Neural cell (in vitro differentiated cells): ENCODE results near the gene RSPRY1. TPM values are rescaled to one million over a fixed set of nuclear protein-coding genes. Genes with fewer than 3 reads are reported as not detected.

Experiments used
- H2AFZ ChIP-seq: fragments of 200-600, 300-800 bp; sonication (generic), shearing (Covaris generic); 2 replicates; pipeline ENCODE4 v1.6.0; 2014; ENCODE audit warnings: low read depth, mild to moderate bottlenecking, antibody characterized with exemption, low read length, moderate library complexity
- H3F3A ChIP-seq: fragments of 200-600 bp; shearing (Covaris generic); 2 replicates; pipeline ENCODE4 v1.6.1; 2016; ENCODE audit warnings: mild to moderate bottlenecking, moderate library complexity, mixed read lengths, antibody characterized with exemption, low read length; ENCODE audit not compliant: insufficient read depth, poor library complexity, severe bottlenecking
- H3K27ac ChIP-seq: fragments of 200-600, 300-800 bp; sonication (generic), shearing (Covaris generic); 2 replicates; pipeline ENCODE4 v1.5.1; 2014; ENCODE audit warnings: mild to moderate bottlenecking, low read length, moderate library complexity
- H3K27me3 ChIP-seq: fragments of 300-800, 200-600 bp; sonication (generic), shearing (Covaris generic); 2 replicates; pipeline ENCODE4 v1.6.0; 2014; ENCODE audit warnings: mild to moderate bottlenecking, low read depth, low read length, moderate library complexity; ENCODE audit not compliant: insufficient read depth
- H3K36me3 ChIP-seq: fragments of 300-800, 200-600 bp; sonication (generic), shearing (Covaris generic); 2 replicates; pipeline ENCODE4 v1.5.1; 2014; ENCODE audit warnings: mild to moderate bottlenecking, antibody characterized with exemption, low read length, moderate library complexity; ENCODE audit not compliant: insufficient read depth
- H3K4me2 ChIP-seq: fragments of 300-800, 200-600 bp; sonication (generic), shearing (Covaris generic); 2 replicates; pipeline ENCODE4 v1.6.0; 2014; ENCODE audit warnings: mild to moderate bottlenecking, low read length
- H3K4me3 ChIP-seq: fragments of 300-800, 200-600 bp; sonication (generic), shearing (Covaris generic); 2 replicates; pipeline ENCODE4 v1.5.1; 2014; ENCODE audit warnings: mild to moderate bottlenecking, low read length, moderate library complexity
- H3K79me2 ChIP-seq: fragments of 200-600 bp; shearing (Covaris generic); replicated peaks from 2 replicates; pipeline ENCODE4 v1.6.0; 2014; ENCODE audit warnings: mild to moderate bottlenecking, low read length, moderate library complexity; ENCODE audit not compliant: insufficient read depth
- H3K9ac ChIP-seq: fragments of 300-800, 200-600 bp; sonication (generic), shearing (Covaris generic); 2 replicates; pipeline ENCODE4 v1.6.1; 2016; ENCODE audit warnings: mild to moderate bottlenecking, low read length, mixed read lengths
- H3K9me2 ChIP-seq: fragments of 200-600 bp; shearing (Covaris generic); 2 replicates; pipeline ENCODE4 v1.6.1; 2016; ENCODE audit warnings: mild to moderate bottlenecking, low read length, mixed read lengths; ENCODE audit not compliant: insufficient read depth
- H3K9me3 ChIP-seq: fragments of 200-600, 300-800 bp; sonication (generic), shearing (Covaris generic); 2 replicates; pipeline ENCODE4 v1.6.1; 2016; ENCODE audit warnings: mild to moderate bottlenecking, mixed run types, low read length, moderate library complexity, mixed read lengths
- H4K20me1 ChIP-seq: fragments of 200-600 bp; shearing (Covaris generic); 2 replicates; pipeline ENCODE4 v1.6.1; 2016; ENCODE audit warnings: mild to moderate bottlenecking, mixed run types; ENCODE audit not compliant: insufficient read depth
- EP300 ChIP-seq: fragments of 450-650 bp; conservative IDR thresholded peaks from 2 replicates; pipeline ENCODE4 v1.6.1; 2014; ENCODE audit warnings: antibody characterized with exemption, mild to moderate bottlenecking, moderate library complexity; ENCODE audit not compliant: poor library complexity, severe bottlenecking
- EZH2 ChIP-seq: fragments of 200-600, 300-800 bp; shearing (Covaris generic), sonication (generic); IDR thresholded peaks from 2 replicates; pipeline ENCODE4 v1.6.1; 2014; ENCODE audit warnings: antibody characterized with exemption, low read length, borderline replicate concordance, mild to moderate bottlenecking; ENCODE audit not compliant: insufficient read depth, poor library complexity, severe bottlenecking
- MXI1 ChIP-seq: fragments of 450-650 bp; conservative IDR thresholded peaks from 2 replicates; pipeline ENCODE4 v1.6.1; 2014; ENCODE audit warnings: antibody characterized with exemption, mild to moderate bottlenecking; ENCODE audit not compliant: poor library complexity, severe bottlenecking
- POLR2AphosphoS5 ChIP-seq: IDR thresholded peaks from 2 replicates; pipeline ENCODE4 v1.6.1; 2012
- RAD21 ChIP-seq: fragments of 450-650 bp; conservative IDR thresholded peaks from 2 replicates; pipeline ENCODE4 v1.6.1; 2014; ENCODE audit warnings: antibody characterized with exemption, mild to moderate bottlenecking, moderate library complexity
- REST ChIP-seq: IDR thresholded peaks from 2 replicates; pipeline ENCODE4 v1.6.1; 2012; ENCODE audit warnings: borderline replicate concordance
- SMC3 ChIP-seq: fragments of 450-650 bp; conservative IDR thresholded peaks from 2 replicates; pipeline ENCODE4 v1.6.1; 2014; ENCODE audit warnings: antibody characterized with exemption, mild to moderate bottlenecking, moderate library complexity; ENCODE audit not compliant: poor library complexity
- TAF1 ChIP-seq: IDR thresholded peaks from 2 replicates; pipeline ENCODE4 v1.6.1; 2012; ENCODE audit warnings: low read depth
- polyA plus RNA-seq: library from polyadenylated mRNA; depleted of rRNA; stranded (reverse); fragments of >200 nt; gene quantifications from 2 replicates; pipeline ENCODE4 v1.2.3, GENCODE V29; 2014
- TF ChIP-seq, protein P1 (sequence below): fragments of 450-650 bp; IDR thresholded peaks from 2 replicates; pipeline ENCODE4 v1.5.1; 2014; ENCODE audit warnings: antibody characterized with exemption, mild to moderate bottlenecking, moderate library complexity; ENCODE audit not compliant: poor library complexity, severe bottlenecking

RSPRY1 gene
- polyA plus RNA-seq, 1 donor from 2014 or later, result 62.0 TPM

DNA sequence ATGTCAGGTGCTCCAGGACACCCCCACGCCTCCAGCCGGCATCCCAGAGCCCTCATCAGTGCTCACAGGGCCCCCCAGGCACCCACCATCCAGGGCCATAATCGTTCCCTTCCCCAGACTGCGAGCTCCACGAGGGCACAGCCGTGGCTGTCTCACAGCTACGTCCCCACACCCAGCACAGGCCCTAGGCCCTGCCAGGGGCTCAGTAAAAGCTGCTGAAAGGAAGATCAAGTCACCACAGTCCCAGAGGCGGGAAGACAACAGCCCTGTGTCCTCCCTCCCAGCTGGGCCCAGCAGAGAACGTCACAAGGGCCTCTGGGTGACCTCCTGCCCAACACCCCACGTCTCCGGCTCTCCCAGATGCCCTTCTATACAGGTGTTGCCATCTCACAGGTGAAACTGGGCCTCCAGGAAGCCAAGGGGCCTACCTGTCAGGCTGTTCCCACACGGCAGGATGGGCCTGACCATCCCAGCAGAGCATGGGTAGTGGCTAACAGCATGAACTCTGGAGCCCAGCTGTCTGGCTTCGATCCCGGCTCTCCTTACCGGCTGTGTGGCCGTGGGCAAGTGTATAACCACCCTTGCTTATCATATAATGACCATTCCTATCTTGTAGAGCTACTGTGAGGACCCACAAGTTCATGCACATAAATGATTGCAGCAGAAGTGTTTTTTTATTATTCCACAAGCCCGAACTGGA, 76.9 kb downstream of the RSPRY1 start:
- Histone ChIP-seq H3F3A (no peaks in the 10 kb centered on the region), H3K9ac (no peak overlapping the region), H3K79me2 (no peaks in the 10 kb centered on the region), H4K20me1 (no peaks in the 10 kb centered on the region), H3K27ac (no peak overlapping the region), H3K27me3 (no peaks in the 10 kb centered on the region), H3K9me3 (no peaks in the 10 kb centered on the region), H3K9me2 (no peaks in the 10 kb centered on the region), H3K36me3 (no peaks in the 10 kb centered on the region), H3K4me2 (no peak overlapping the region), H2AFZ (no peak overlapping the region), H3K4me3 (no peak overlapping the region)
- no peak for TF ChIP-seq SMC3
- TF ChIP-seq, protein P1, sequence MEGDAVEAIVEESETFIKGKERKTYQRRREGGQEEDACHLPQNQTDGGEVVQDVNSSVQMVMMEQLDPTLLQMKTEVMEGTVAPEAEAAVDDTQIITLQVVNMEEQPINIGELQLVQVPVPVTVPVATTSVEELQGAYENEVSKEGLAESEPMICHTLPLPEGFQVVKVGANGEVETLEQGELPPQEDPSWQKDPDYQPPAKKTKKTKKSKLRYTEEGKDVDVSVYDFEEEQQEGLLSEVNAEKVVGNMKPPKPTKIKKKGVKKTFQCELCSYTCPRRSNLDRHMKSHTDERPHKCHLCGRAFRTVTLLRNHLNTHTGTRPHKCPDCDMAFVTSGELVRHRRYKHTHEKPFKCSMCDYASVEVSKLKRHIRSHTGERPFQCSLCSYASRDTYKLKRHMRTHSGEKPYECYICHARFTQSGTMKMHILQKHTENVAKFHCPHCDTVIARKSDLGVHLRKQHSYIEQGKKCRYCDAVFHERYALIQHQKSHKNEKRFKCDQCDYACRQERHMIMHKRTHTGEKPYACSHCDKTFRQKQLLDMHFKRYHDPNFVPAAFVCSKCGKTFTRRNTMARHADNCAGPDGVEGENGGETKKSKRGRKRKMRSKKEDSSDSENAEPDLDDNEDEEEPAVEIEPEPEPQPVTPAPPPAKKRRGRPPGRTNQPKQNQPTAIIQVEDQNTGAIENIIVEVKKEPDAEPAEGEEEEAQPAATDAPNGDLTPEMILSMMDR, result no peak
- no peak for TF ChIP-seq EP300
- no peak for TF ChIP-seq TAF1
- no peak for TF ChIP-seq EZH2
- no peak for TF ChIP-seq REST
- TF ChIP-seq MXI1, result no peak
- TF ChIP-seq POLR2AphosphoS5, result no peak
- TF ChIP-seq RAD21, result no peak

DNA sequence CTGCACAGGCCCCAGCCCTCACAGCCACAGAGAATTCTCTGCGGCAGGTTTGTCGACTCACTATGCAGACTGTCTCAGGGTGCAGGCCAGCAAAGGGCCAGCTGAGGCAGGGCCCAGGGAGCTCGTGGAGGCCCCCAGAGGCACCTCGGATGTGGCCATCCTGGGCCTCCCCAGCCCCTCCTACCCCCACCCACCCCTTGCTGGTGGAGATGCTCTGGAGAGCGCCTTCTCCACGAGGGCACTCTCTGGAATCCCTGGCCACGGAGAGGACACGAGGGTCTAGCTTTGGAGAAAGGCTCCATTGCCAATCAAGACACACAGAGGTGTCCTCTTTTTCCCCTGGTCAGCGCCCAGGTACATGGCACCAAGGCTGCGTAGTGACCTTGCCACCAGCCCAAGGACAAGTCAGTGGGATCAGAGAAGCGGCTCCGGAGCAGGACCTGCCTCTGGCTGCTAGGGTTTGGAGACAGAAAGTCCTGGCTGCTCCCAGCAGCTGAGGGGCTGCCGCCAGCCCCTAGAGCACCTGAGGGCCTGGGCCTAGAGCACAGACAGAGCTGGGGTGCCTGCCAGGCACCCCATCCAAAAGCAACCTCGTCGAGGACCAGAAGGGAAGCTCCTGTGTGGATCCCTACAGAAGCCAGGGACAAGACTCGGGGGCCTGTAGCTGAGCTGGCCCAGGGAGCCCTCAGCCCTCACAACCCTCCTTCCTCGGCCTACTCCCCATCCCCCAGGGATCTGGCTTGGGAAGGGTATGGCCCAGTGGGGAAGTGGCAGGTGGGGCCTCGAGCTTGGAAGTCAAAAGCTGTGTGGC, 77.6 kb downstream of the RSPRY1 start:
- Histone ChIP-seq H3K36me3 (no peaks in the 10 kb centered on the region), H3K27ac (no peak overlapping the region), H3K79me2 (no peaks in the 10 kb centered on the region), H3K9ac (no peak overlapping the region), H2AFZ (no peak overlapping the region), H4K20me1 (no peaks in the 10 kb centered on the region), H3K9me3 (no peaks in the 10 kb centered on the region), H3K4me3 (no peak overlapping the region), H3F3A (no peaks in the 10 kb centered on the region), H3K4me2 (no peak overlapping the region), H3K9me2 (no peaks in the 10 kb centered on the region), H3K27me3 (no peaks in the 10 kb centered on the region)
- TF ChIP-seq MXI1 (no peak), POLR2AphosphoS5 (no peak), RAD21 (no peak), SMC3 (no peak), REST (no peak), EP300 (no peak), TAF1 (no peak), EZH2 (no peak)
- TF ChIP-seq, protein P1, result no peak
